Activated CD4-positive, alpha-beta T cell treated with anti-CD3 and anti-CD28 coated beads, Interleukin-2, amount 50 U/mL, for 4 hours (primary cell): Measurements from ENCODE around the gene GSC2.
A peak's percentile ranks its signal among the peaks of the same experiment; 100 is the strongest.

Experiments
- DNase-seq, 2 experiments: peaks; one replicate each; pipeline ENCODE4 v3.0.0-alpha.2; 2020

GSC2 gene, protein sequence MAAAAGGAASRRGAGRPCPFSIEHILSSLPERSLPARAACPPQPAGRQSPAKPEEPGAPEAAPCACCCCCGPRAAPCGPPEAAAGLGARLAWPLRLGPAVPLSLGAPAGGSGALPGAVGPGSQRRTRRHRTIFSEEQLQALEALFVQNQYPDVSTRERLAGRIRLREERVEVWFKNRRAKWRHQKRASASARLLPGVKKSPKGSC

DNA sequence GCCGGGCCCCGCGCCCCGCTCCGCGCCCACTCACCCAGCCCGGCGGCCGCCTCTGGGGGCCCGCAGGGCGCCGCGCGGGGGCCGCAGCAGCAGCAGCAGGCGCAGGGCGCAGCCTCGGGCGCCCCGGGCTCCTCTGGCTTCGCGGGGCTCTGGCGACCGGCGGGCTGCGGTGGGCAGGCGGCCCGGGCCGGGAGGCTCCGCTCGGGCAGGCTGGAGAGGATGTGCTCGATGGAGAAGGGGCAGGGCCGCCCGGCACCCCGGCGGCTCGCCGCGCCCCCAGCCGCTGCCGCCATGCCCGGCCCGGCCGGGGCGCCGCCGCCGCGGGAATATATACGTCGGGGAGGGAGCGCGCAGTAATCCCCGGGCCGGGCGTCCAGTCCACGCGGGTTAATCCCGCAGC lies at the start of gene GSC2:
Gene GSC2 (minus strand): TSS at position 302 of the 400 bp plus-strand sequence. CDS start 9 bp downstream, at position 293.
- no peak for DNase-seq

DNA sequence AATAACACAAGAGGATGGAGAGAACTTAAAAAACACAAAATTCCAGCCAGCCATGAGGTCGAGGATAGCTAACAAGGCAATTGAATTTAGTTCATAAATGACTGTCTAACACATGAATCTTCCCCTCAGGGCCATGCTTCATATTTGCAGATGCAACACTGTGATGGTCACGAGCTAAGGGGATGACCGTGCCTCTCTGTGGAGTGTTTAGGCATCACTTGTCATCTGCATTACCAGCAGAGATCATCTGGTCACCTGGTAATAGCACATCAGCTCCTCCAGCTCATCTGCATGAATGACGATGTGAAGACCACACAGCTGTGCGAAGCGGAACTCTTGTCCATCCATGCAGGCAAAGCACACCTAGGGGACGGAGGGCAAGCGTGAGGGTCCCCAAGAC lies 49.4 kb upstream of the GSC2 start:
- no peak for DNase-seq

DNA sequence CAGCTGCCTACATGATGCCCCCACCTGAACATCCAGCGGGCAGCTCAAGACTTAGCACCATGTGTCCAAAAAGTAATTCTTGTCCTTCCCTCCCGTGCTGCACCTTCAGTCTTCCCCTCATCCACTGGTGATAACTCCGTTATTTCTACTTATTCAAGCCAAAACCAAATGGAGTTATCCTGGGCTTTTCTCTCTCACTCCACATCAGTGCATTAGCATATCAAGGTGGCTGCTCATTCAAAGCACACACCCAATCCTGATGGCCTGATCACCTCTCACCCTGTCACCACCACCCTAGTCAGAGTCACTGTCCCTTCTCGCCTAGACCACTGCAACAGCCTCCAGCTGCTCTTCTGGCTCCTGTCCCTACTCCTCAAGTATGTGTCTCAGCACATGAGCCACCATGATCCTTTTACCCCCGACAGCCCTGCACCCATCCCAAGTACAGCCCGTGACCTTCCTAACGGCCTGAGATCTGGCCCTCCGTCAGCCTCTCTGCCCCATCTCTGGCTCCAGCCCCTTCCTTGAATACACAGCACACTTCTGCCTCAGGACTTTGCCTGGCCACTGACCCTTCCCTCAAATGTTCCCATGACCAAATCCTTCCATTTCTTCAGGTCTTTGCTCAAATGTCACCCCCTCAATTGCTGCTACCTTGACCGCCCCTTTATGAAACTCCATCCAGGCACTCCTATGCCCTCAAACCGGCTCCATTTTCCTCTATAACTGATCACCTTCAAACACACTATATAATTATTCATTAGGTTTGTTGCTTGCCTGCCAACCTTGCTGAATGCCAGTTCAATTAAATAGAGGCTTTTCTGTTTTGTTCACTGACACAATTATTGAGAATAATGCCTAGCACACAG lies 48.1 kb upstream of the GSC2 start:
- DNase-seq = no peak

DNA sequence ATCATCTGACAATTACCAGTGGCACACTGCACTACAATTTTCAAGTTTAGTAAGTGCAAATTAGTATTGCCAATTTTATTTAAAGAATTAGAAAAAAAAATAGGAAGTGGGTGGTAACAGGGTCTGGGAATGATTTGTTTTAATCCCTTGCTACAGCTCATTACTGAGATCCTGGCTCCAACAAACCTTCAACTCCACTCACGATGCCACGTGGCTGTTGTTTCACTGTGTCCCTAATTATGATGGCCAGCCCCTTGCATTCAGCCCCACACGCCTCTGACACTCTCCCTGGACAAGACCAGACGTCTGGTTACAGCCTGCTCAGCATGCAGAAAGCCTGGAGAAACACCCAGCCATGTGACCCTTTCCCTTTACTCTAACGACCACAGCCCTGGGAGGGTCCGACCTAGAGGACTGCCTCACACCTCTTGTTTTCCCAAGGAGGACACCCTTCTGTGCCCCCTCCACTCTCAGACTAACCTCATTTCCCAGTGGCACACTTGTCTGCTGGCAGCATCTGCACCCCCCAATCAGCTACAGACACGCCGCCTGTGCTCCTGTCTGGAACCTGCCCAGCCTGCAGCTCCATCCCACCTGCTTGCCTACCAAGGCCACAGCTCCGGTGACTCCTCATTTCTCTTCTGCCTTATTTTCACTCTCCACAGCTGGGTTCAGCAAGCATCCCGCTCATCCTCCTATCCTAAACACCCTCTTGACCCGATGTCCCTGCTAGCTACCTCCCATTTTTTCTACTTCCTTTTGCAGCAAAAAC lies 46.9 kb upstream of the GSC2 start:
- no peak for DNase-seq

DNA sequence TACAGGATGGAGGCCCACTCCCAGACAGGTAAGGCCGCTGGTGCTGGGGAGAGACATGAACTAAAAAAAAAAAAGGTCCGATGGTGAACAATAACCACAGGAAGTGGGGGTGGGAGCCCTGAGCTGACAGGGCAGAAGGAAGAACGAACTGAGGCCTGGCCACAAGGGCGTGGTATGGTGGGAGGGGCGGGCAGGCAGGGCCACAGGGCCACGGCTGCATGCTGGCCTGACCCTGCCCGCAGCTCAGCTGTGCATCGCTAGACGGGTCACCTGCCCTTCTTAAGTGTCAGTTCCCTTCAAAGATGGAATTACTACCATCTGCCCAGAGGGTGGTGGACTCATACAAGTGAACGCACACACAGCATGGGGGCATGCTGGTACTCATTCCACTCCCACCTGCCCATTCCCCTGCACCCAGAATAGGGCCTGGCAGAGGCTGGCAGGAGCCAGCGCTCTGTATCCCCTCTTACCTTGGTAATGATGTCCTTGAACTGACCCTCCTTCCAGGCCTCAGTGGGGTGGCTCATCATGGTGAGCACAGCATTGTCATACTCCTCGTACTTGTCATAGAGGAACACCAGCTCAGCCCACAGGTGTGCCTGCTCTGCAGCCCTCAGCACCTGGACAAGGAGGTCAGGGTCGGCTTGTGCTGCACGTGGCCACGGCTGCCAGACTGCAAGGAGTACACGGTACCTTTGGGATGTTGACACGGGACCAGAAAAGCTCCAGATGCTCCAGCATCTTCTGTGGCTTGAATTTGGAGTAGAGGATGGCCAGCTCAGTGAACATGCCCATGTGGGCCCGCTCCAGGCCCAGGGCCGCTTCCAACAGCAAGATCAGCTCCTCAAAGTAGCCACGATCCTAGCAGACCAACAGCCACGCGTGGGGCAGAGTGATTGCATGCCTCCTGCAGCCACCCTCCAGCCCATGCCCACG lies 46.0 kb upstream of the GSC2 start:
- DNase-seq = no peak

DNA sequence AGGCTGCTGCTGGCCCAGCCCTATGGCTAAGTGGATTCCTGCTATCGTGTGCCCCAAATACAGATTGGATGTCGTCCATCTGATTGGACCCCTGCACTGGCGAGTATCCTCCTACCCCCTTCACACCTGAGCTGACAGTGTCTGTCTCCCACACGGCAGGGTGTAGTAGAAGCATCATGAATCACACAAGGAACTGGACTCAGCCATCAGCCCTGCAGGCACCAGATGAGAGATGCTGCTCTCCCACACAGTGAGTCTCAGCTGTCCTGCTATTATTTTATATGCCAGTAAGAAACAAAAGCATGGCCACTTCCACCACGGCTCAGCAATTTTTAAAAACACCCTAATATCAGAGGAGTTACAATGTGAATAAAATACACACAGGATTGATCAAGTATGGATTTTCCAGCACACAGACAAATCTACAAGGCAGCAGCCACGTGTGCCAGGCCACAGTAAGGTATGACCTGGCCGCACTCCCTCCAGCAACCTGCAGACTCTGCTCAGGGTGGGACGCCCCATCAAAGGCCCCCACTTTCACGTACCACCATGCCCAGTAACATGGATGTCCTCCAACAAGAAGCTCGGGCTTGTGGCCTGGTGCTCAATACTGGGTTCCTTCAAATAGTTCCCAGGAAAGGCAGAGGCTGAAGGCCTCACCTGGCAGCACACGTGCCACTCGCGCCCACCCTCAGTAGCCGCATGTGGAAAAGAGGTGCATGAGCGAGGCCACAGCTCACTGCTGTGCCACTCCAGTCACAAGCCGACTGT lies 44.9 kb upstream of the GSC2 start:
- no peak for DNase-seq

DNA sequence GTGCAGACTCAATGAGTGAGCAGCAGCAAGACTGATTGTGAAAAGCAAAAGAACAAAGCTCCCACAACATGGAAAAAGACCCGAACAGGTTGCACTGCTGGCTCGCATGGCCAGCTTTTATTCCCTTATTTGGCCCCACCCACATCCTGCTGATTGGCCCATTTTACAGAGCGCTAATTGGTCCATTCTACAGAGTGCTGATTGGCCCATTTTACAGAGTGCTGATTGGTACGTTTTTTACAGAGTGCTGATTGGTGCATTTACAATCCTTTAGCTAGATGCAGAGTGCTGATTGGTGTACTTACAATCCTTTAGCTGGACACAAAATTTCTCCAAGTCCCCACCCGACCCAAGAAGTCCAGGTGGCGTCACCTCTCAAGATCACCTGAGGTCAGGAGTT lies 43.8 kb upstream of the GSC2 start:
- no peak for DNase-seq

DNA sequence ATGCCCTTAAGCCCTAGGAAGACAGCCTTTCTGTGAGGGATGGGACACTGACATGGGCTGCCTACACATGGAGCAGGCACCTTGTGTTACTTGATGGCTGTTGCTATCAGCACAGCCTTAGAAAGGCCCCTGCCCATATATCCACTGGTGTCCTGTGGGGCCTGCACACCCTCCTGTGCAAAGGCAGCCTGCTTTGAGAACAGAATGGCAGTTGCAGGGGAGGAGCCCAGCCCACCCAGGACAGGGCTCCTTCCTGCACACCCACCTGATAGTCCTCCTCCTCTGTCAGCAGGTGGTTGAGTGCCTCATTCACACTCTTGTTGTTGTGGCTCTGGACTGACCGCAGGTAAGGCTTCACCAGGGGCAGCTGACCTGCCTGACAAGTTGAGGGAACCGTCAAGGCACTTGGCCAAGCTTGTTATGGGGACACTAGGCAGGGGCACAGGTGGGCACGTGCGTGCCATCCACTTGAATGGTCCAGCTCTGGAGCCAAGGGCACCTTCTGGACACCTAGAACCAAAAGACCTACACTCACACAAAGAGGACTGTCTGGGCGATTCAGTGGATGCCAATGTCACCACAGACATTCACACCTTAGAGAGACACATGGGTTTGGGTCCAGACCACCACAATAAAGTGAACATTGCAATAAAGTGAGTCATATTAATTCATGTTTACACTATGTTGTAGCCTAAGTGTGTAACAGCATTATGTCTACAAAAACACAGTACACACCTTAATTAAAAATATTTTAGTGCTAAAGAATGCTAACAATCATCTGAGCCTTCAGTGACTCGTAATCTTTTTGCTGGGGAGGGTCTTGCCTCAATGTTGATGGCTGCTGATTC lies 37.8 kb upstream of the GSC2 start:
- no peak for DNase-seq

DNA sequence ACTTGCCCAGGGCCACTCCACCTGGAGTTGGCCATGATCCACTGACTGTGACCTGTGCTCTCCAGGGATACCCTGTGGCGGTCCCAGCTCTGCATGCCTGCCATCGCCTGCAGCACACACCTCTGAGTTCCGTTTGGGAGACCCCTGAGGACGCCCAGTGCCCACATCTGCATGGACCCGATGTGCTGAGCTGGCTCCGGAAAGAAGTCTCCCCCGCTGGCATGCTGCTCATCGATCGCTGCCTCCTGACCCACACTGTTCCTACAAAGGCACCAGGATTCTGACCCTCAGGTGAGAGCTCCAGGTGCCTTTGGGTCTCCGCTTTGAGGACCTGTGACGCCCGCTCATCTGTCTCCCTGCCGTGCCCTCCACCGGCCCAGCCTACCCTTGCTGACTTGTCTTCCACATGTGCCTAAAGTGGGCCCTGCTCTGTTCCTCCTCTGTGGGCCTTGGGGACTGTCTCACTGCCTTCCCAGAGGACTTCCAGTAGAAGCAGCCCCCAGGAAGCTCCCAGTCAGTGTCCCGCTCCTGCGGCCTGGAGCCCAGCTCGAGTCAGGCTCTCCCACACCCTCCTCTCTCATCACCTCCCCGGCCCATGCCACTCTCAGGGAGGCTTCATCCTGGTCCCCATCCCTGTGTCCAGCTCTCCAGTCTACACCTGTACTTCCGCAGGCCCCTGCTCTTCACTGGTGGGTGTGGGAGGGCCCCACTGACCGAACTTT lies 34.3 kb upstream of the GSC2 start:
- no peak for DNase-seq

DNA sequence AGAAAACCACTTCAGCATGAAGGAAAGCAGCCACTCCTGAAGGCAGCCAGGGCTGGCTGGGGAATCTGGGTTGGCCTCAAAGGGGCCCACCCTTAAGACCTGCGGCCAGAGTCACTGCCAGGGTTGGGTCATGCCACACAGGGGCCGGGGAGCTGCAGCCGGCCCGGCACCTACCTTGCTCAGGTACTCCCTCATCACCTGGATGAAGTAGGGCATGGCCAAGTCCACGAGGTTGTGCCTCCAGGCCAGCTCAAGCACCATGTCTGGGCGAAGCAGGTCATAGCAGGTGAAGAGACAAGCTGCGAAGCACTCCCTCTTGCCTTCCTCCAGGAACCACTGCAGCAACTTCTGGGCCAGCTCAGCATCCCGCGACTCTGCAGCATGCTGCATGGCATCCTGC lies 33.1 kb upstream of the GSC2 start:
- DNase-seq = no peak

DNA sequence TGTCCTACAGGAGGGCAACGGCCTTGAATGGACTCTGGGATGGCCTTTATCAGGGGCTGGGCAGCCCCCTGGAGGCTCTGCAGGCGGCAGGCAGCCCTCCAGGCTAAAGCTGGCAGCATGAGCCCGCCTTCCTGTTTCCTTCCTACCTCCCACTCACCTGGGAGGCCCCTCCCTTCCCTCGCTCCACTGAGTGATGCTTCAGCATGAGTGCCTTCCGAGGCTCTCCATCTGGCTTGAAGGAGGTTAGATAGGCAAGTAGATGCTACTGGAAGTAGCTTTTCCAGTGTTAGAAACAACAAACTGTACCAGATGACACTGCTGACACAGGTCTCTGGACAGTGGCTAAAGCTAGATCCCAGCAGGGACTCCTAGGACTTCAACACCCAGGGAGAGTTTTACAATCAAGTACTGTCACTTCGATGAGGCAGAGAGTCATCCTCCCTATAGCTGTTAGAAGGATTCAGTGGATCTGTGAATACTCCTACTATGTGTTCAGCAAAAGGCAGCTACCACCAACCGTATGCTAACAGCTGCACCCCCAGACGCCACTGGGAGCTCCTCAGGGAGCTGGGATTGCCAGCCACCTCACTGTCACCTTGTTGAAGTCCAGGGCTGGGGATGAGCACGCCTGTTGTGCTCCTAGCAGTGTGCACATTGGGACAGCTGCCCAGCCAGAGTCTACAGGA lies 32.5 kb upstream of the GSC2 start:
- DNase-seq = no peak

DNA sequence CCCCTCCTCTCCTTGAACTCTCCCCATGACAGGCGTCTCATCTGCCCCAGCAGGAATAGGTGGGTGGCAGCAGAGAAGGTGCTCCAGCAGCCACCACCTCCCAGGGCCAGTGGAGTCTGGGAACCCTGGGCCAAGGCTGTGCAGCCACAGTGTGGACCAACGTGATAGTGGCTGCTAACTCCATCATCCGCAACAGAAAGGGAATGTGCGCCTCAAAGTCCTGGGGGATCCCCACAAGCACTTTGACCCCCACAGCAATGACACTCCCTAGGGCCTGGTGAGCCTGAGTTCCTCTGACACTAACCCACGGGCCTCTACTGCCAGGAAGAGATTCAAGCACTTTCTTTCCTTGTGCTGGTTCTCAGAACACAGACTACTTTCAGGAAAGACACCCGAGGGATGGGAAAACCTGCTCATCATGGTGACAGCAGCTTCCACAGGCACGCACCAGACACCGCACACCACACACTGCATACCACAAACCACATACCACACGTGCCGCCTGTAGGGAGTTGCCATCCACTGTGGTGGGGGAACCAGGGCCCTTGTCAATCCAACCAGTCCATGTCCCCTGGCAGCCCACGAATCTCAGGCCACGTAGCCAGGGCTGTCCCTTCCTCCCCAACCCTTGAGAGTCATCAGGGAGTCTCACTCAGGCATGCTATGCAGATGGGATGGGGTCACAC lies 31.8 kb upstream of the GSC2 start:
- DNase-seq = no peak

DNA sequence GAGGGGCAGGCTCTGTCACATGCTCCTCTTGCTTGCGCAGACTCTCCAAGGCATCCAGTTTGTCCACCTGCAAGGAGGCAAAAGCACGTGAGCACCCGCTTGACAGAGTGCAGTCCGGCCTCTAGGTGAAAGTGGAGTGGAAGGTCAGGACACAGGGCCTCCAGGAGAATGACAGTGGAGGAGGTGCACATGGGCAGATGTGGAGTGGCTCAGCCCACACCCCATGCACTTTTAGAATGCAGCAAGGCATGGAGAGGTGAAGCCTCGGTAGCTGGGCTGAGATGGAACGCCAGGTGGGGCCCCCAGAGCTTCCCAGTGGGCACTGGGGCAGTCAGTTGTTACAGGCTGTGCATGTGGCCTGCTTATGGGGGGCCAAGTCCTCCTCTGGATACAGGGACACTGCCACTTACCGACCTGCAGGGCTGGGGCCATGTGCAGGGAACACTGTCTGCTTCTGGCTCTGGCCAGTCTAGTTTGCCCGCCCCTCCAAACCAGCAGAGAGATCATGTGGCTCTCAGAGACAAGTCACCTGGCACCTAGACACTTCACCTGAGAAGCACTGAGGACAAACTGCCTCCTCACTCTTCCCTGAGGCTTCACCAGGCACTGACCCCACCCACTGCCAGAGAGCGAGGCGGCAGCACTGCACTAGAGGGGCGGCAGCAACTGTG lies 30.8 kb upstream of the GSC2 start:
- no peak for DNase-seq

DNA sequence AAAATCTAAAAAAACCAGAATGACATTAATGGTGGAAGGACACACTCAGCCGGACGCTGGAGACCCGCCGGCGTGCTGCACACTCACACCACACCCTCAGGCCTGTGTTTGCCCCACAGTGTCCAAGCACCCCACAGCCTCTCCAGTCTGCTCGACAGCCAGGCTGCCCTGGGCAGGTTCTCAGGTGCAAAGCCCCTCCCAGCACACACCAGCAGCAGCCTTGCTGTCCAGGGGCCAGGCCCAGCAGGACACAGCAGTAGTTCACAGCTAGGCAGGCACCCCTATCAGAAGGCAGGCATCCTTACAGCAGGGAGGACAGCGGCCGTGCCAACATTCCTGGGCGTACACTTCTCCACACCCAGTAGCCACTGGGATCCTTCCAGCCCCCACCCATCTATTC lies 30.1 kb upstream of the GSC2 start:
- no peak for DNase-seq

DNA sequence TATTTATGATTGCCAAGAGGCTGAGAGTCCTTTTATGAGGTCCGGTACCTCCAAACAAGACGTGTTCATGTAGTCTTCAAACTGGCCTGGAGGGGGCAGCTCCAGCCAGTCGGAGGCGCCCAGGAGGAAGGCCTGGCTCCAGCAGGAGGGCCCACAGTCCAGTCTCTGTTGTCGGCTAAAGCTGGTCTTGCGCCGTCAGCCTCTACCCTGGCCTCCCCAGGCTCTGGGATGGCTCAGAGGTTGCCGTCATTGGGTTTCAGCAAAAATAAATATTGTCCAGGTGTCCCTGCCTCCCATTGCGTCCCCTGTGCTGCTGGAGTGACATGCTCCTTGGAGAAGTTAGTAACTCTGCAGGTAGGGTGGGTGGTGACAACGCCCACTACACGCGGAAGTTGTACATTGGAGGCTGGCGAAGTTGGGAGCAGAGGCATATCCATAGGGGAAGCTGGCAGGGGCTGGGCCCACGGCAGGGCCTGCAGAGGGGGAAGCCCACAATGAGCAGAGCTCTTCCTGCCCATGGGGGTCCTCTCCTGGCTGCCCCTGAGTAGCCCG lies 29.5 kb upstream of the GSC2 start:
- DNase-seq = no peak

DNA sequence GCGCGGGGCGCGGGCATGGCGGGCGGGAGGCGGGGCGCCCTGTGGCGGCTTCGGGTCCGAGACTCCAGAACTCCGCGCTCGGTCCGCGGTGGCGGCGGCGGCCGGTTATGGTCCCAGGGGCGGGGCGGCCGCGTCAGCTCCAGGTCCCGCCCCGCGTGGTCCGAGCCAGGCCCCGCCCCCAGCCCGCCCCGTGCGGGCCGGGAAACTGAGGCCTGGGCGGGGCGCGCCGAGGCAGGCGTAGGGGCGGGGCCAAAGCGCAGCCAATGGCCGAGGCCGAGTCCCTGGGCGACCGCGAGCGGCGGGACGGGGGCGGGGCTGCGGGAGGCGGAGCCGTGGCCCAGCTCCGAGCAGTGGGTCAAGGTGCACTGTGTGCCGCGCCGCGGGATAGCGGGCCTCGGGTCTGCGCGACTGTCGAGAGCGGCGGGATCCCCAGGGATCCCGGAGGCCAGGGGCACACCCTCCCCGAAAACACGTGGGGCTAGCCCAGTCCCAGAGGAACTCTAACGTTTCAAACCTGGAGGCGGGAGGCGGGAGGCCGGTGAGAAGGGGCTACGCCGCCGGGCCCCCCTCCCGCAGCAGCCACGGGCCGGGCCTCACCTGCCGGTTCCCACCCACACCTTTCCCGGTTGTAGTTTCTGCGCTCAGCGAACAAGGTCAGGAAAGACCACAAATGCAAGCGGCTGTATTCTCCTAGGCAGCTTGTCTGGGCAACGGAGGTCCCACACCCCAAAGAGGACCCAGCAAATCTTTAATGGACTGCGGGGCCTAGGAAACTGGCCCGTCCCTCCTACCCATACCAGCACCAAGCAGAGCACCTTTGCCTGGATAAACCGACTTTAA lies 28.8 kb upstream of the GSC2 start, which contains the start of gene SLC25A1:
Gene SLC25A1 (minus strand): TSS at position 80 of the 840 bp plus-strand sequence. CDS start 63 bp downstream, at position 17.
- peak; percentile 67 to 73 for DNase-seq
